ENCODE measurements around the gene DENND4A. TPM values are rescaled to one million over a fixed set of nuclear protein-coding genes. Genes with fewer than 3 reads are reported as not detected.
A peak's percentile ranks its signal among the peaks of the same experiment; 100 is the strongest.
"Not testable (repeated sequence)": the region's sequence is repeated elsewhere in the genome, so short reads cannot be mapped to it uniquely, and the experiment has no call there.

DENND4A gene
- total RNA-seq, 2 donors from 2014 or later: 15.7 to 21.8 TPM

DNA sequence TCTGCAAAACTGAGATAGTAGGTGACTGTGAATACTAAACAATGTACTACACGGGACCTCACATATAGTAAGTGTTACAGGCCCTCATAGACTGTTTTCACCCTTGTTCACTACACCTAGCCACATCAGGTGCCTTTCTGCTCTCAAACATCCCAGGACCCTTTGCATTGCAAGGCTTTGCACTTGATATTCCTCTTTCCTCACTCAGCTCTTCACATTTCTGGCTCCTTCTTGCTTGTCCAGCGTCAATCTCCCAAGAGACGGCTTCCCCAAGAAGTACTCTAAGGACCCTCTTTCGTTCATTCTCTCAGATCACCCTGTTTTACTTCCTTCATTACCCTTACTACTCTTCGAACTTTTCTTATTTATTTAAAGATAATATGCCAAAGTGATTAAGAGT, 10.0 kb downstream of the DENND4A start:
- no peaks in the 10 kb centered on the region for H3K4me1 ChIP-seq
- no peak overlapping the region for H3K4me3 ChIP-seq
- H3K9ac ChIP-seq (ENCODE audit: low read depth in 2 of 2, low read length in 2 of 2): no peak overlapping the region
- H3K27ac ChIP-seq: no peak overlapping the region
- TF ChIP-seq, protein P1, sequence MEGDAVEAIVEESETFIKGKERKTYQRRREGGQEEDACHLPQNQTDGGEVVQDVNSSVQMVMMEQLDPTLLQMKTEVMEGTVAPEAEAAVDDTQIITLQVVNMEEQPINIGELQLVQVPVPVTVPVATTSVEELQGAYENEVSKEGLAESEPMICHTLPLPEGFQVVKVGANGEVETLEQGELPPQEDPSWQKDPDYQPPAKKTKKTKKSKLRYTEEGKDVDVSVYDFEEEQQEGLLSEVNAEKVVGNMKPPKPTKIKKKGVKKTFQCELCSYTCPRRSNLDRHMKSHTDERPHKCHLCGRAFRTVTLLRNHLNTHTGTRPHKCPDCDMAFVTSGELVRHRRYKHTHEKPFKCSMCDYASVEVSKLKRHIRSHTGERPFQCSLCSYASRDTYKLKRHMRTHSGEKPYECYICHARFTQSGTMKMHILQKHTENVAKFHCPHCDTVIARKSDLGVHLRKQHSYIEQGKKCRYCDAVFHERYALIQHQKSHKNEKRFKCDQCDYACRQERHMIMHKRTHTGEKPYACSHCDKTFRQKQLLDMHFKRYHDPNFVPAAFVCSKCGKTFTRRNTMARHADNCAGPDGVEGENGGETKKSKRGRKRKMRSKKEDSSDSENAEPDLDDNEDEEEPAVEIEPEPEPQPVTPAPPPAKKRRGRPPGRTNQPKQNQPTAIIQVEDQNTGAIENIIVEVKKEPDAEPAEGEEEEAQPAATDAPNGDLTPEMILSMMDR (IDR thresholded peaks at IDR 0.05): no peak
- no peaks in the 10 kb centered on the region for H3K27me3 ChIP-seq
- no peak for DNase-seq
- H3K9me3 ChIP-seq: no peaks in the 10 kb centered on the region
- intact Hi-C loops (cut with DNase I): no loop called here
- no peaks in the 10 kb centered on the region for H3K36me3 ChIP-seq

DNA sequence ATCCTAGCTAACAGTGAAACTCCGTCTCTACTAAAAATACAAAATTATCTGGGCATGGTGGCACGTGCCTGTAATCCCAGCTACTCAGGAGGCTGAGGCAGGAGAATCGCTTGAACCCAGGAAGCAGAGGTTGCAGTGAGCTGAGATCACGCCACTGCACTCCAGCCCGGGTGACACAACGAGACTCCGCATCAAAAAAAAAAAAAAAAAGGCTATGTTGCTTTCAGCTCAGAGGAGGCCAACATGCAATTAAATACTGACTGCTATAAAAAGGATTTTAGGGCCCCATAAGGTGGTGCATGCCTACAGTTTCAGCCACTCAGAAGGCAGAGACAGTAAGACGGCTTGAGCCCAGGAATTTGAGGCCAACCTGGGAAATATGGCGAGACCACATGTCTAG, 13.4 kb downstream of the DENND4A start:
- H3K9ac ChIP-seq (ENCODE audit: low read depth in 2 of 2, low read length in 2 of 2); H3K4me1 ChIP-seq; intact Hi-C loops (cut with DNase I); DNase-seq; H3K9me3 ChIP-seq; H3K4me3 ChIP-seq; H3K27ac ChIP-seq; H3K27me3 ChIP-seq; H3K36me3 ChIP-seq: not testable (repeated sequence)

DNA sequence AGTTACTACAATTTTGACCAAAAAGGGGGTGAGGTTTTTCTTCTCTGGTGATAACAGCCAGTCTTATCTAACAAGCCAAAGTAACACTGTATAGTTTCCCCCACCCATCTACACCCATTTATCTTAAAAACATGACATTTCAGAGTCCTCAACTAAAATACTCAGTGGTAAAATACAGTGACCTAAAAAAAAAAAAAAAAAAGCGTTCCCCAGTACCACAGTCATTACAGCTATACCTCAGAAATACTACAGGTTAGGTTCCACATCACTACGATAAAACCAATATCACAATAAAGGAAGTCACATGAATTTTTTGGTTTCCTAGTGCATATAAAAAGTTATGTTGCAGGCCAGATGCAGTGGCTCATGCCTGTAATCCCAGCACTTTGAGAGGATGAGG, 13.8 kb downstream of the DENND4A start:
- intact Hi-C loops (cut with DNase I): no loop called here
- Histone ChIP-seq H3K9ac (ENCODE audit: low read depth in 2 of 2, low read length in 2 of 2) (no peak overlapping the region), H3K4me3 (no peak overlapping the region), H3K9me3 (no peaks in the 10 kb centered on the region), H3K27ac (no peak overlapping the region), H3K4me1 (peaks cover 6% of the 10 kb centered on the region), H3K27me3 (no peaks in the 10 kb centered on the region), H3K36me3 (no peaks in the 10 kb centered on the region)
- TF ChIP-seq, protein P1 (IDR thresholded peaks at IDR 0.05): no peak
- DNase-seq: no peak

DNA sequence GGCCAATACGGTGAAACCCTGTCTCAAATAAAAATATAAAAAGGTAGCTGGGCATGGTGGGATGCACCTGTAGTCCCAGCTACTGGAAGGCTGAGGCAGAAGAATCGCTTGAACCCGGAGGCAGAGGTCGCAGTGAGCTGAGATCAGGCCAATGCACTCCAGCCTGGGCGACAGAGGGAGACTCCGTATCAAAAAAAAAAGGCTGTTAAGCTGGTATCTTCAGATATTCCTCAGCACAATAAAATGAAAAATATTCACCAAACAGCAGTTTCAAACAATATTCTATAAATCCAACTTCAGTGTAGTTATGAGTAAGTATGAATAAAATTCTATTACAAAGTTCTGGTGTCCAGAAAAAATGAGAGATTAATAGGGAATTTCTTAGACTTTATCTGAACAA, 14.2 kb downstream of the DENND4A start:
- DNase-seq: no peak
- no peak overlapping the region for H3K4me3 ChIP-seq
- peaks cover 6% of the 10 kb centered on the region for H3K4me1 ChIP-seq
- TF ChIP-seq, protein P1 (IDR thresholded peaks at IDR 0.05): no peak
- no peak overlapping the region for H3K27ac ChIP-seq
- H3K9ac ChIP-seq (ENCODE audit: low read depth in 2 of 2, low read length in 2 of 2): no peak overlapping the region
- H3K9me3 ChIP-seq: no peaks in the 10 kb centered on the region
- no peaks in the 10 kb centered on the region for H3K36me3 ChIP-seq
- H3K27me3 ChIP-seq: no peaks in the 10 kb centered on the region
- intact Hi-C loops (cut with DNase I): no loop called here

DNA sequence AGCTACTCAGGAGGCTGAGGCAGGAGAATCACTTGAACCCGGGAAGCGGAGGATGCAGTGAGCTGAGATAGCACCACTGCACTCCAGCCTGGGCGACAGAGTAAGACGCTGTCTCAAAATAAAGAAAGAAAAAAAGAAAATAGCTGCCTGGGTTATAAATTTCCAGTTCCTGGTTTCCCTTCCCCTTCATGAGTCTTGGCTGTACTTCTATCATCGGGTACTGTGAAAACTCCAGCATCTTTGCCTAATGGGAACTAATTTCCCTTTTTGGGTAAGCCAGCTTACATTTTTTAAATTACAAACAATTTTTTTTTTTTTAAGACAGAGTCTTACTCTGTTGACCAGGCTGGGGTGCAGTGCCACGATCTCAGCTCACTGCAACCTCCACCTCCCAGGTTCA, 15.0 kb downstream of the DENND4A start:
- Histone ChIP-seq H3K36me3 (no peaks in the 10 kb centered on the region), H3K4me3 (no peak overlapping the region), H3K27me3 (no peaks in the 10 kb centered on the region), H3K27ac (no peak overlapping the region), H3K9me3 (no peaks in the 10 kb centered on the region), H3K4me1 (peaks cover 6% of the 10 kb centered on the region), H3K9ac (ENCODE audit: low read depth in 2 of 2, low read length in 2 of 2) (no peak overlapping the region)
- DNase-seq: no peak
- intact Hi-C loops (cut with DNase I): no loop called here
- TF ChIP-seq, protein P1 (IDR thresholded peaks at IDR 0.05): no peak

DNA sequence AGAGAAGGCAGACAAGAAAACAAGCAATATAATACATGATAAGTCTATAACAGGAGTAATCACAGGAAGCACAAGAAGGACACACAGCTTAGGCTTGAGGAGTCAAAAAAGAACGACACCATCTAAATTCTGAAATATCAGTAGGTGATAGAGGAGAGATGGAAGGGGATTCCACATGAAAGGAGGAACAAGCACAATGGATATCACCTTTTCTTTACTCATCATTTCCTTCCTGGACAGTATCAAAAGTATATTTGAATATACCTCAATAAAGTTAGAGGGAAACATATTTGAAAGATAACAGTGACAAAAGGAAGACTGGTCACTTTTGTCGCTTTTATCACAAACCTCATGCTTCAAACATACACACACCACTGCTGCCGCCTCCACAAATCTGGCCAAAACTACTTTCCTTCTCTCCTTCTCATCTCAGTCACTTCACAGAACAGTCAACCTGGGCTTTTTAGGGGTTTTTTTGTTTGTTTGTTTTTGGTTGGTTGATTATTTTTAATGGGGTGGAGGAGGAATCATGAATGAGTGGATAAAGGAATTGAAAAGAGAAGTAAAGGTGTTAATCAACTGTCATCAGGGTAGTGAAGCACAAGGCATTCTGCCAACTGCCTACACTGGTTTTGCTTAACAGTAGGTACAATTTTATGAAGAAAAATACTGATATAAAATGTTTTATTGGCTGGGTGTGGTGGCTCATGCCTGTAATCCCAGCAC, 18.5 kb downstream of the DENND4A start:
- Histone ChIP-seq H3K4me3 (no peak overlapping the region), H3K4me1 (peaks cover 6% of the 10 kb centered on the region), H3K36me3 (no peaks in the 10 kb centered on the region), H3K27ac (peak overlapping the region; percentile 50), H3K9ac (ENCODE audit: low read depth in 2 of 2, low read length in 2 of 2) (no peak overlapping the region), H3K9me3 (no peaks in the 10 kb centered on the region), H3K27me3 (no peaks in the 10 kb centered on the region)
- TF ChIP-seq, protein P1 (IDR thresholded peaks at IDR 0.05): no peak
- DNase-seq: peak; percentile 47
- intact Hi-C loops (cut with DNase I): no loop called here
